ENCODE measurements around the gene MAN2B1.

DNA sequence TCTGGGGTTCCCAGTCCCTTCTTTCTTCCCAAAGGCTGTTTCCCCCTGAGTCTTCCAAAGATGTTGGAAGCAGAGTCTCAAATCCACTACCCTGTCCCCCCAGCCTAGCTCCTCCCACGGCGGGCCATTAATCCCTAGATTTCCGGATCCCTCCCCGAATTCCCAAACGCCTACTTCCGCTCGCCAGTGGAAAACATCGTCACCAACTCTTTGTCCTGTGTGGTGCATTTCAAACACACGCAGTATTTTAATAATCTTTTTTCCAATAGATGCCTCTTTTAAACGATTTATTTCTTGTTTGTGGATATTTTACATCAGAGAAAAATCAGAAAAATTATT, 55.2 kb downstream of the MAN2B1 start:
- TF ChIP-seq BRCA1 (IDR thresholded peaks at IDR 0.05; ENCODE audit: low read depth, low read length) (no peak), TCF12 (IDR thresholded peaks at IDR 0.05; ENCODE audit: low read depth, low read length) (no peak), SIN3A (conservative IDR thresholded peaks at IDR 0.05 in 1 of 2, IDR thresholded peaks at IDR 0.05 in 1 of 2; ENCODE audit: low read depth in 1 of 2, low read length in 2 of 2) (no peak; a peak in 1 of 4 replicates)
